Head of caudate nucleus (tissue), 42 donors: ENCODE data around the gene SFMBT2.
"Not testable (repeated sequence)": the region's sequence is repeated elsewhere in the genome, so short reads cannot be mapped to it uniquely, and the experiment has no call there.

Experiments
- DNase-seq, 42 donors: peaks; one replicate each; pipeline versions ENCODE4 v3.0.0 to v3.0.0-alpha.2; 2020 to 2021; ENCODE audit warnings: mixed read lengths in 7 of 42
- intact Hi-C: fragments of 100-400 bp; cut with DNase I; formaldehyde crosslinking; loops from one replicate; pipeline ENCODE4 v1.15.0; 2022

SFMBT2 gene

GRCh38 chr10:7188456-7189050 lies 222.3 kb downstream of the SFMBT2 start:
- intact Hi-C loops = no loop called here
- no peak for DNase-seq

- intact Hi-C loops = no loop called here
- peak in 20 of 42 donors; percentile 8 to 67 (median 43) for DNase-seq
Measured at GRCh38 chr10:7186387-7187018, 224.3 kb downstream of the SFMBT2 start.

- intact Hi-C loops = no loop called here
- no peak for DNase-seq
Measured at GRCh38 chr10:7185367-7185690, 225.5 kb downstream of the SFMBT2 start.

DNA sequence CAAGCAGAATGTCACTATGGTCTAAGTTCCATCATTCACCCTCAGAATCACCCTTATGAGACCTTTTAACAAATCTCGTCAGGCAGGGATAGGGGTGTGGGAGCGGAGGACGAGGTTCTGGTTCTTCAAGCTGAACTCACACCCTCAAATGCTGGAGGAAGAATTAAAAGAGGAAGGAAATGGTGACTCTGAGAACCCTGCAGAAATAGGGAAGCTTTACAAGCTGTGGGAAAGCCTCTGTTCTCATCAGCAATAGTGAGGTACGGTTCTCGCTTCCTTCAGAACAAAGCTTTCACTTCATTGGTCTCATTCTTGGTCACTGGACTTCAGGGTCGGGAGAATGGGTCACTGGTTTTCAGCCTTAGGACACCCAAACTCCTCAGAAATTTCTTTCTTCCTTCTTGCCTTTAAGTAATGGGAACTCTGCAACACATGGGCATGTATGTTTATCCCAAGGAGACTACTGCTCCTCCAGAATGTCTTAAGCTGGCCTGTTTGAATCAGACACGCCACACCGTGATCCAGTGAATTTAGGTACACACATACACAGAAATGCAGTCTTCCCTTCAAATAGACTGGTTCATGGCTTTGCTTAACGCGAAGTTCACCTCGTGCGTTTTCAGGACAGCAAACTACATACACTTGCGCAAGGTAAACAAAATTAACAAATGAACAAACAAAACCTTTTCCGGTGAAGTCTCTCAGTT lies 226.0 kb downstream of the SFMBT2 start:
- peak in 2 of 42 donors; percentile 16 to 19 for DNase-seq

DNA sequence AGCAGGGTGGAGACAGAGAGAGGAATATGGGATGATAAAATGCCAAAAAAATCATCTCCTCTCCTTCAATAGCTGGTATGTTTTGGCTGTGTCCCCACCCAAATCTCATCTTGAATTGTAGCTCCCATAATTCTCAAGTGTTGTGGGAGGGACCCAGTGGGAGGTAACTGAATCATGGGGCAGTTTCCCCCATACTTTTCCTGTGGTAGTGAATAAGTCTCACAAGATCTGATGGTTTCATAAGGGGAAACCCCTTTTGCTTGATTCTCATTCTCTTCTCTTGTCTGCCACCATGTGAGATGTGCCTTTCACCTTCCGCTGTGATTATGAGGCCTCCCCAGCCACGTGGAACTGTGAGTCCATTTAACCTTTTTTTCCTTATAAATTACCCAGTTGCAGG lies 226.7 kb downstream of the SFMBT2 start:
- intact Hi-C loops, DNase-seq: not testable (repeated sequence)

More for the DNA sequence above, 226.0 kb downstream of the SFMBT2 start:
- intact Hi-C loops = no loop called here

DNA sequence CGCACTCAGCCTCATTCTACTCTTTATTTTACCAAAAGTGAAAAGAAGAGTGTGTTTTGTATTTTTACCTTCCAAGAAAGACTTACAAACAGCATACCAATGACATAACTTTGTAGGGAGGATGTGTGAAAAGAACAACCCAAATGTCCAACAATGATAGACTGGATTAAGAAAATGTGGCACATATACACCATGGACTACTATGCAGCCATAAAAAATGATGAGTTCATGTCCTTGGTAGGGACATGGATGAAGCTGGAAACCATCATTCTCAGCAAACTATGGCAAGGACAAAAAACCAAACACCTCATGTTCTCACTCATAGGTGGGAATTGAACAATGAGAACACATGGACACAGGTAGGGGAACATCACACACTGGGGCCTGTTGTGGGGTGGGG lies 228.5 kb downstream of the SFMBT2 start:
- intact Hi-C loops = not testable (repeated sequence)

DNA sequence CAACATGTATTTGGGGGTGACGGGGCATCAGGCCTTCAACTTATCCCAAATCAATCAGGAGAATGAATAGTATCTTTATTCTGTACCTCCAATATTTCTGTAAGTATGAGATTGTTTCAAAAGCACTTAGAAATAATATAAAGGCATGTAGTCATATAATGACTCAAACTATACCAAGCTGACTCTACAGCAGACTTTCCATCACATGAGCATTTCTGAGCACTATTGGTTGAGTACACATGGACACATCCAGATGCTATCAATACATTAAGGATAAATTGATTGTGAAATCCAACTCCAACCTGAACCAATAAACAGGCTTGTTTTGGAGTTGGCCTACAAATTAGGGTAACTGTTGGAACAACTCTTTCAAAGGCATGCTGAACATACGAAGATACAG lies 229.4 kb downstream of the SFMBT2 start:
- intact Hi-C loops = no loop called here
- DNase-seq = no peak

More for the DNA sequence above, 228.5 kb downstream of the SFMBT2 start:
- DNase-seq = not testable (repeated sequence)

DNA sequence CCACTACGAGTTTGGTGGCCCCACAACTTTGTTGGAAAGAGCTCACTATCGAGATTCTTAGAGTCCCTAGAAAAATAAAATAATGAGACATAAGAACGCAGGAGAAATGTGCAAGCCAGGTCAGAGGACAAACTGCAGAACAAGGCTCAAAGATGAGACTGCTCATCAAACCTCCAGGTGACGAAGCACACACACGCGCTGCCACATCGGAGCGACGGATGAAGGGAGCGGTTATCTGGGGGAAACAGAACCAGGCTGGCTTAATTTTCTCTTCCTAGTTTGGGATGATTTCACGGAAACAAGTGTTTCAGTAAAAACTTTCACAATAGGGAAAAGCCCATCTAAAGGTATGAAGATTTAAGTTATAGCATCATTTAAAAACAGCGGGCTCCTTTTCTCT lies 231.3 kb downstream of the SFMBT2 start:
- DNase-seq = no peak
- intact Hi-C loops = no loop called here

- intact Hi-C loops = no loop called here
- no peak for DNase-seq
Measured at GRCh38 chr10:7173948-7174347, 236.9 kb downstream of the SFMBT2 start.

DNA sequence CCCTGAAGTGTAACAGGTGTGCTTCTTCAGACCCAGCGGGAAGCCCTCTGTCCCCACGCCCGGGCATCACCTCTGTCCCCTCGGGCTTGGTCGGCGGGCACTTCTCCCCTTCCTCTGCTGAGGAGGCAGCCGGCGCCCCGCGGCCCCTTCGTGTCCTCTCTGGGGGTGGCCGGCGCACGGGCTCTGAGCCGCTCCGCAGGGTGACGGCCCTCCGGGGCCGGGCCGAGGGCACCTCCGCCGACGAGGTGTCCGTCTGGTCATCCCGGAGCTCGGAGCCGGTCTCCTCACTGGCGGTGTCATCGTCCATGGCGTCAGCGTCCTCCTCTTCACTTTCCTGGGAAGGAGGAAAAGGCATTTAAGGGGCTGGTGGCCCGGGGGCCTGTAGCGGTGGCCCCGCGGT lies 239.0 kb downstream of the SFMBT2 start:
- DNase-seq = no peak
- intact Hi-C loops = no loop called here

DNA sequence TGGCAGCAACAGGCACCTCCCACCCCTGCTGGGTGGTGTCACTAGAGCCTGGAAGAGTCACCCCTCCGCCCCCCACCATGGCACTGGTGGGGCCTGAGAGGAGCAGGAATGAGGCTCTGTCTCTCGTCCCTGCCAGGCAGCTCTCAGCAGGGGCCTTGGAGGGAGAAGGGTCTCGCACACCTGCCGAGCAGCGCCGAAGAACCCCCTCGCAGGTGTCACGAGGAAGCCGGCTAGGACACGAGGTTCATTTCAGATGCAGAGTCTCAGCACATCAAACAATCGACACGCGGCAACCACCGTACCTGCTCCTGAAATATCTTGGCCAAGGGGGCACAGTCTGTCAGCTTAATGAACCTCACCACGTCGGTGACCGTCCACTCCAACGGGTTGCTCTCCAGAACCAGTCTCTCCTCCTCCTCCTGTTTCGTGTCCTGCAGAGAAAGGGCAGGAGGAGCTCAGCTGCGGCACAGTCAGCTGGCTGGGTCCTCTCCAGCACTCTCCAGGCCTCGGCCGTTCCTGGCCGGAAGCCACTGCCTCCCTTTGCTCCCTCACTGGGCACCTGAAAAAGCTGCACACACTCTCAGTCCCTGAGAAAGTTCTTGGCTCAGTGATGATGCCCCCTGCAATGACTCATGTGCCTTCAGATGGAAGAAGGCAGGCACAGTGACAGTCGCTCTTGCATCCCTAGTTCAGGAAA lies 240.1 kb downstream of the SFMBT2 start:
- intact Hi-C loops = no loop called here
- peak in 35 of 42 donors; percentile 11 to 75 (median 43) for DNase-seq

- intact Hi-C loops = no loop called here
Measured at GRCh38 chr10:7168414-7168813, 242.4 kb downstream of the SFMBT2 start.

DNA sequence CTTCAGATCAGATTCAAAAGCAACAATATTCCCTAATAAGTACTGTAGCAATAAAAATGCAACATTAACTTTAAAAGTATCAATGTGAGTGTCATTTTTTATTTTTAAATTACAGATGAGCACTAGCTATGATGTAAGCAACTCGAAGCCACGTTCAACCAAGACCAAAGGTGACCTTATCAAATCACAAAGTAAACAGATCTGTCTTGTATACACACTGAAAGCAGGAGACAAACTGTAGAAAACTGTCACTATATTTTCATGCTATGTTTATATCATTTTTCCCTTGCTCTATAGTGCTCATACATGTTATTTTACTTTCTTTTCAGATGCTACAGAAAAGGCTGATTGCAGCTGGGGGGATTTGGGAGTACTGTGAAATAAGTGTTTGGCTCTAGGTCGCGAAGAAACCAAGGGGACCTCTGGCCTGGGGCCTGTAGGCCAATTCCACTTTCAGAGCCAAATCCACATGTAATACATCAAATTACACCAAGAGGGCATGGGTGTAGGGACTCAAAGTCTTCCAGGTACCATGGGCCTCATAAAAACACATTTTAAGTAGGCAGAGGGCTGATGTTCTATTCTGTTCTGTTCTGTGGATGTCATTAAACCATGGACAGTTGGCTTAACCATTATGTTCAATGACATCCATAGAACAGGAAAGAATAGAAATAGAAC lies 245.2 kb downstream of the SFMBT2 start:
- intact Hi-C loops = no loop called here
- DNase-seq = no peak

More at GRCh38 chr10:7168414-7168813, 242.4 kb downstream of the SFMBT2 start:
- peak in 1 of 42 donors; percentile 17 for DNase-seq

- intact Hi-C loops = no loop called here
- no peak for DNase-seq
Measured at GRCh38 chr10:7164955-7165354, 245.9 kb downstream of the SFMBT2 start.

- intact Hi-C loops = no loop called here
- DNase-seq = no peak
Measured at GRCh38 chr10:7162331-7162730, 248.5 kb downstream of the SFMBT2 start.

- DNase-seq = no peak
- intact Hi-C loops = no loop called here
Measured at GRCh38 chr10:7161484-7162250, 249.2 kb downstream of the SFMBT2 start.

DNA sequence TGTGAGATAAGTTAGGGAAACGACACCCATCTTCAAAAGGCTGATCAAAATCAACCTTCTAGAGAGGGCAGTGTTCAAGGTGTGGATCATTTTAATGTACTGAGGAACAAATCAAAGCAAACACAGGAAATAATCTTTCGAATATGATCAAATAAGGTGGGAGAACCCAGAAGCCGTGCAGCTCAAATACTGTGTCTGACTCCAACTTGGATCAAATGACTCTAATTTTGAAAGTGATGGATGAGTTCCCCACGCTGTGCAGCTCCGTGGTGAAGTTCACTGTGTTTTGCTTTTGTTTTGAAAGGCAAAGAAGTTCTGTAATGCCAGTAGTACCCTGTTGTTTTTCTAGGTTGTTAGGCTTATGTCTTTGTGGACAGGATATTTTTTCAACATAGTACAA lies 250.9 kb downstream of the SFMBT2 start:
- no peak for DNase-seq
- intact Hi-C loops = no loop called here

DNA sequence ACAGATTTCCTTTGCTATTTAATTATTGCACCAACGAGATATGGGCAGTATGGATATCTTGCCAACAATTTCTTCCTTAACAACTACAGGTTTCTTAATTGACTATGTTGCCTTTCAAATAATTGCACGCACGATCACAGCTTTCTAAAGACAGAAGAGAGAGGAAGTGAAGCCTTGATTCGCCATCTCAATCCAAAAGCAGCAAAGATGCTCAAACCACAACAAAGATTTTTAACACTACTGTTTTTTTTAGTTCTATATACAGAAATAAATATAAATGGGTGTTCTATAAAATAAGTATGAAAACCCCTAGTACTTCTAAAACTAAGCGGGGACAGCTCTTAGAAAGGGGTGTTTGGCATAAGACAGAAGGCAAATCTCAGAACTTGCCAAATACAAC lies 251.3 kb downstream of the SFMBT2 start:
- intact Hi-C loops = no loop called here
- no peak for DNase-seq

- no peak for DNase-seq
- intact Hi-C loops = no loop called here
Measured at GRCh38 chr10:7157091-7157490, 253.7 kb downstream of the SFMBT2 start.
